Measurements from ENCODE around the gene LIPF. TPM values are rescaled to one million over a fixed set of nuclear protein-coding genes. Genes with fewer than 3 reads are reported as not detected.
"Not testable (repeated sequence)": the region's sequence is repeated elsewhere in the genome, so short reads cannot be mapped to it uniquely, and the experiment has no call there.

Gene LIPF
- polyA plus RNA-seq, 2 donors = 3.0 to 20.8 TPM

DNA sequence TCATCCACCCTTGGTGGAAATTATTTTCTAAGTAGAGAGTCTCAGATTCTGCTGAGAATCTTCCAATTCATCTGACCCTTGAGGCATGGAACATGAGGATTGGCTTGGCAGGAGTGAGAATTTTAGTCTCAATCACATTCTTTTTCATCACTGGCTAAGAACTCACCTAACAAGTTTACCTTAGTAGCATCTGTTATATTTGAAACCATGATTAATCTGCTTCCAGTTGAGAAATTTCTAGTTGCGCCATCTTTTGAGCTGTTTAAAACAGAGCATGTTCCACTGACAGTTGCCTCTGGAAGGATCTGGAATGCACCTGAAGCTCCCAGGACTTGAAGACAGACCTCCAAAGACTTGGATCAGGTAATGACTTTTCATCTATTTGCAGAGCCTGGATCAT lies 41.7 kb downstream of the LIPF start, which contains the start of gene LIPK:
Gene LIPK, plus strand, starts transcription at position 292 of the 400 bp plus-strand sequence. CDS start 18,295 bp downstream, outside the sequence.
- Histone ChIP-seq H3K27me3 (ENCODE audit: control insufficient read depth in 1 of 2, insufficient read depth in 2 of 2, low read length in 2 of 2) (no peaks in the 10 kb centered on the region), H3K9me3 (ENCODE audit: control insufficient read depth in 2 of 2, insufficient read depth in 1 of 2, low read depth in 1 of 2, low read length in 1 of 2) (no peaks in the 10 kb centered on the region), H3K4me3 (ENCODE audit: low read depth in 1 of 2, low read length in 2 of 2) (no peak within 1 kb of the TSS), H3K36me3 (ENCODE audit: control insufficient read depth in 2 of 2, insufficient read depth in 2 of 2, low read length in 1 of 2) (no peaks in the 10 kb centered on the region), H3K27ac (ENCODE audit: low read depth in 2 of 2, low read length in 1 of 2) (no peak within 1 kb of the TSS), H3K4me1 (ENCODE audit: control insufficient read depth in 2 of 2, insufficient read depth in 2 of 2, low read length in 1 of 2) (no peaks in the 10 kb centered on the region)
- 51 to 73% methylated on average over 1 of the region's 1 CpG for WGBS, 2 donors

DNA sequence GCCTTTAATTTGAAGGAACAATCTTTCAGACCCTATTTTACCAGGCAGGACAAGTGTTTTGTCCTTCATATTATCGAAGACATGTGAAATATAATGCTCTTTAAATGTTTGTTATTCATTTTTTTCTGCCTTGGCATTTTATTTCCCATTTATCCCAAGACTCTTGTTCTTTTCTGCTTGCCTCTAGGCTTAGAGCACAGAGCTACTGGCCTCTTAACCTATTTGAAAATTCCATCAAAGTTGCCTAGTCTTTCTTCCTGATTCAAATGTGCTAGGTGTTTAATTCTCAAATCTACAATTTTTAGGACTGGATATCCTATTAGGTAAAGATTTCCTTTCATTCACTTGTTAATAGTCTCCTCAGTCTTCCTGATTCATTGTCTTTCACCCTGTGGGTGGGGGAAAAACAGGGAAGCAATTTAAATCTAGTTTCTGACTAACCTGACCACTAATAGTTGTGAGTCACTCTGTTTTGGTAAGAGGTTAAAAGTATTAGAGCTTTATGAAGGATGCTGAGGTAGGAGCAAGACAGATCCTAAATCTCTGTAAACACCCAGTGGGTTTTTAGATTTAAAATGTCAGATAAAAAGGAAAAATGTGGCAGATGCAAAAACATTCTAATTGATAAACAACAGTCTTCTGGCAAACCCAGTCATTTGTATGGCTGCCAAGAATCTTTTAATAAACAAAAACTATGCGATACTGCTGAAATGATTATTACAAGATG lies 43.4 kb downstream of the LIPF start:
- H3K27ac ChIP-seq (ENCODE audit: low read depth in 2 of 2, low read length in 1 of 2) = no peak overlapping the region
- no peaks in the 10 kb centered on the region for H3K36me3 ChIP-seq (ENCODE audit: control insufficient read depth in 2 of 2, insufficient read depth in 2 of 2, low read length in 1 of 2)
- no peaks in the 10 kb centered on the region for H3K9me3 ChIP-seq (ENCODE audit: control insufficient read depth in 2 of 2, insufficient read depth in 1 of 2, low read depth in 1 of 2, low read length in 1 of 2)
- H3K4me1 ChIP-seq (ENCODE audit: control insufficient read depth in 2 of 2, insufficient read depth in 2 of 2, low read length in 1 of 2) = no peaks in the 10 kb centered on the region
- H3K27me3 ChIP-seq (ENCODE audit: control insufficient read depth in 1 of 2, insufficient read depth in 2 of 2, low read length in 2 of 2) = no peaks in the 10 kb centered on the region
- WGBS, 2 donors = 44% methylated on average over 2 of the region's 2 CpGs
- peak overlapping the region in 1 of 2 donors; percentile 11 for H3K4me3 ChIP-seq (ENCODE audit: low read depth in 1 of 2, low read length in 2 of 2)

DNA sequence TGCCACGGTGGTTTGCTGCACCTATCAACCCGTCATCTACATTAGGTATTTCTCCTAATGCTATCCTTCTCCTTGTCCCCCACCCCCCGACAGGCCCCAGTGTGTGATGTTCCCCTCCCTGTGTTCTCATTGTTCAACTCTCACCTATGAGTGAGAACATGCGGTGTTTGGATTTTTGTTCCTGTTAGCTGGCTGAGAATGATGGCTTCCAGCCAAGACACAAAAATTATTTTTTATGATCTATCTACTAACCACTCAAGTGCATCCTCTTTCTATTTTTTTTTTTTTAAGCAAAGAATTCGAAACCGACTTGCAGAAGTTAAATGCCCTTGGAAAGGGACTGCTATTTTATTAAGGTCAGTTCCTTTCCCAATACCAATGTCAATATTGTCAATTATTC lies 45.1 kb downstream of the LIPF start:
- H3K27me3 ChIP-seq (ENCODE audit: control insufficient read depth in 1 of 2, insufficient read depth in 2 of 2, low read length in 2 of 2); H3K36me3 ChIP-seq (ENCODE audit: control insufficient read depth in 2 of 2, insufficient read depth in 2 of 2, low read length in 1 of 2); H3K27ac ChIP-seq (ENCODE audit: low read depth in 2 of 2, low read length in 1 of 2); H3K9me3 ChIP-seq (ENCODE audit: control insufficient read depth in 2 of 2, insufficient read depth in 1 of 2, low read depth in 1 of 2, low read length in 1 of 2); H3K4me1 ChIP-seq (ENCODE audit: control insufficient read depth in 2 of 2, insufficient read depth in 2 of 2, low read length in 1 of 2); H3K4me3 ChIP-seq (ENCODE audit: low read depth in 1 of 2, low read length in 2 of 2): not testable (repeated sequence)
- 63 to 66% methylated on average over 6 of the region's 6 CpGs for WGBS, 2 donors

GRCh38 chr10:88715517-88715916 lies 51.3 kb downstream of the LIPF start:
- WGBS, 2 donors = 98 to 100% methylated on average over 1 of the region's 1 CpG
- no peak overlapping the region for H3K4me3 ChIP-seq (ENCODE audit: low read depth in 1 of 2, low read length in 2 of 2)
- H3K27me3 ChIP-seq (ENCODE audit: control insufficient read depth in 1 of 2, insufficient read depth in 2 of 2, low read length in 2 of 2) = no peaks in the 10 kb centered on the region
- no peak overlapping the region for H3K27ac ChIP-seq (ENCODE audit: low read depth in 2 of 2, low read length in 1 of 2)
- no peaks in the 10 kb centered on the region for H3K4me1 ChIP-seq (ENCODE audit: control insufficient read depth in 2 of 2, insufficient read depth in 2 of 2, low read length in 1 of 2)
- no peaks in the 10 kb centered on the region for H3K36me3 ChIP-seq (ENCODE audit: control insufficient read depth in 2 of 2, insufficient read depth in 2 of 2, low read length in 1 of 2)
- no peaks in the 10 kb centered on the region for H3K9me3 ChIP-seq (ENCODE audit: control insufficient read depth in 2 of 2, insufficient read depth in 1 of 2, low read depth in 1 of 2, low read length in 1 of 2)

- WGBS, 2 donors = 82 to 89% methylated on average over 4 of the region's 4 CpGs
- no peaks in the 10 kb centered on the region for H3K36me3 ChIP-seq (ENCODE audit: control insufficient read depth in 2 of 2, insufficient read depth in 2 of 2, low read length in 1 of 2)
Measured at GRCh38 chr10:88721392-88721791, 57.1 kb downstream of the LIPF start.

GRCh38 chr10:88725798-88726197 lies 61.6 kb downstream of the LIPF start:
- Histone ChIP-seq H3K4me3 (ENCODE audit: low read depth in 1 of 2, low read length in 2 of 2) (no peak overlapping the region), H3K4me1 (ENCODE audit: control insufficient read depth in 2 of 2, insufficient read depth in 2 of 2, low read length in 1 of 2) (no peaks in the 10 kb centered on the region), H3K36me3 (ENCODE audit: control insufficient read depth in 2 of 2, insufficient read depth in 2 of 2, low read length in 1 of 2) (no peaks in the 10 kb centered on the region), H3K27ac (ENCODE audit: low read depth in 2 of 2, low read length in 1 of 2) (no peak overlapping the region), H3K9me3 (ENCODE audit: control insufficient read depth in 2 of 2, insufficient read depth in 1 of 2, low read depth in 1 of 2, low read length in 1 of 2) (peaks cover 0 to 2% of the 10 kb centered on the region in 2 donors), H3K27me3 (ENCODE audit: control insufficient read depth in 1 of 2, insufficient read depth in 2 of 2, low read length in 2 of 2) (no peaks in the 10 kb centered on the region)
- 28 to 39% methylated on average over 1 of the region's 1 CpG for WGBS, 2 donors

More at GRCh38 chr10:88721392-88721791, 57.1 kb downstream of the LIPF start:
- H3K27ac ChIP-seq (ENCODE audit: low read depth in 2 of 2, low read length in 1 of 2) = no peak overlapping the region
- H3K9me3 ChIP-seq (ENCODE audit: control insufficient read depth in 2 of 2, insufficient read depth in 1 of 2, low read depth in 1 of 2, low read length in 1 of 2) = no peaks in the 10 kb centered on the region
- no peaks in the 10 kb centered on the region for H3K4me1 ChIP-seq (ENCODE audit: control insufficient read depth in 2 of 2, insufficient read depth in 2 of 2, low read length in 1 of 2)
- H3K27me3 ChIP-seq (ENCODE audit: control insufficient read depth in 1 of 2, insufficient read depth in 2 of 2, low read length in 2 of 2) = no peaks in the 10 kb centered on the region
- H3K4me3 ChIP-seq (ENCODE audit: low read depth in 1 of 2, low read length in 2 of 2) = no peak overlapping the region

- H3K36me3 ChIP-seq (ENCODE audit: control insufficient read depth in 2 of 2, insufficient read depth in 2 of 2, low read length in 1 of 2) = no peaks in the 10 kb centered on the region
- H3K27ac ChIP-seq (ENCODE audit: low read depth in 2 of 2, low read length in 1 of 2) = no peak overlapping the region
- H3K4me3 ChIP-seq (ENCODE audit: low read depth in 1 of 2, low read length in 2 of 2) = no peak overlapping the region
- peaks cover 0 to 2% of the 10 kb centered on the region in 2 donors for H3K9me3 ChIP-seq (ENCODE audit: control insufficient read depth in 2 of 2, insufficient read depth in 1 of 2, low read depth in 1 of 2, low read length in 1 of 2)
- WGBS, 2 donors = 76 to 77% methylated on average over 30 of the region's 30 CpGs
- no peaks in the 10 kb centered on the region for H3K4me1 ChIP-seq (ENCODE audit: control insufficient read depth in 2 of 2, insufficient read depth in 2 of 2, low read length in 1 of 2)
- H3K27me3 ChIP-seq (ENCODE audit: control insufficient read depth in 1 of 2, insufficient read depth in 2 of 2, low read length in 2 of 2) = no peaks in the 10 kb centered on the region
Measured at GRCh38 chr10:88728107-88728763, 64.0 kb downstream of the LIPF start.

Other genes with a start within 250 kb of the LIPF start
- 1 to 10 TPM; 3.3 to 6.7 TPM for gene RNLS, start 81.1 kb upstream of the LIPF start, polyA plus RNA-seq
- gene LIPJ, start 77.7 kb upstream of the LIPF start, polyA plus RNA-seq = not detected
- gene LIPK, start 41.8 kb downstream of the LIPF start, polyA plus RNA-seq = 1 to 10 TPM in 1 of 2 donors, under 1 TPM in 1; 0.12 to 1.2 TPM
- 1 to 10 TPM in 1 of 2 donors, not detected in 1; 1.0 TPM for gene LIPN, start 95.6 kb downstream of the LIPF start, polyA plus RNA-seq
- not detected for gene LIPM, start 138.3 kb downstream of the LIPF start, polyA plus RNA-seq
- gene ANKRD22, start 187.4 kb downstream of the LIPF start, polyA plus RNA-seq = 10 to 100 TPM; 31.5 to 46.0 TPM
- gene STAMBPL1, start 215.8 kb downstream of the LIPF start, polyA plus RNA-seq = 1 to 10 TPM; 1.6 to 1.9 TPM